HepG2 (cell line): Measurements from ENCODE around the gene CHCHD5. TPM values are rescaled to one million over a fixed set of nuclear protein-coding genes. Genes with fewer than 3 reads are reported as not detected.

Source experiments
- ATAC-seq: fragments of 200-7000 bp; cut with Tn5 transposase; 3 replicates; pipeline ENCODE4 v1.9.1; 2020; ENCODE audit warnings: mild to moderate bottlenecking, moderate library complexity
- BruUV-seq: library from RNA; stranded (reverse); fragments of 400-500 nt; replicated peaks from 2 replicates; lab custom pipeline; 2021; lab: Mats Ljungman, UMichigan
- CTCF ChIA-PET: fragments of 300-600 bp; formaldehyde crosslinking; extraction: SDS; loops from one replicate; lab custom pipeline; 2021; ENCODE audit warnings: low total read pairs, inconsistent platforms, low intra/inter-chr PET ratio; lab: Yijun Ruan, JAX
- POLR2A ChIA-PET: fragments of 350-600 bp; sonication (Branson Sonifier 250); formaldehyde crosslinking; loops from one replicate; lab custom pipeline; 2020; ENCODE audit warnings: antibody characterized with exemption, inconsistent platforms; lab: Yijun Ruan, JAX
- DNase-seq: peaks from one replicate; pipeline ENCODE4 v3.0.0-alpha.2; 2015; ENCODE audit warnings: low spot score
- FAIRE-seq: peaks from 3 replicates; lab custom pipeline; 2011; peaks lifted over from hg19 to GRCh38; lab: Jason Lieb, UNC
- H2AFZ ChIP-seq: one replicate; pipeline ENCODE4 v1.6.1; 2011; ENCODE audit warnings: low read length, inconsistent platforms
- H3K27ac ChIP-seq: fragments of 300-600 bp; 3 replicates; pipeline ENCODE4 v1.8.0; 2011; ENCODE audit warnings: mixed run types, mild to moderate bottlenecking, mixed read lengths, low read length, inconsistent platforms; ENCODE audit not compliant: insufficient read depth; ENCODE audit errors: extremely low read length
- H3K27me3 ChIP-seq, 2 experiments: fragments of 200-600 bp in 1 of 2; 2 replicates in 1 of 2; 3 replicates in 1 of 2; pipeline versions ENCODE4 v1.6.0 to v1.8.0; 2011; ENCODE audit warnings: low read length in 2 of 2, mild to moderate bottlenecking in 2 of 2, moderate library complexity in 2 of 2, inconsistent platforms in 1 of 2; ENCODE audit not compliant: insufficient read depth in 2 of 2, control insufficient read depth in 1 of 2
- H3K36me3 ChIP-seq, 2 experiments: fragments of 200-600 bp in 1 of 2; replicated peaks in 1 of 2; 2 replicates in 1 of 2; 3 replicates in 1 of 2; pipeline versions ENCODE4 v1.5.1 to v1.8.0; 2011; ENCODE audit warnings: low read length in 2 of 2, inconsistent platforms in 1 of 2; ENCODE audit not compliant: insufficient read depth in 2 of 2, control insufficient read depth in 1 of 2
- H3K4me1 ChIP-seq: 2 replicates; pipeline ENCODE4 v1.5.1; 2012; ENCODE audit warnings: low read length, inconsistent platforms; ENCODE audit not compliant: insufficient read depth
- H3K4me2 ChIP-seq: 2 replicates; pipeline ENCODE4 v1.6.0; 2011; ENCODE audit warnings: low read depth, low read length, inconsistent platforms
- H3K4me3 ChIP-seq, 3 experiments: fragments of 200-600 bp in 1 of 3; sonication (generic), shearing (Covaris generic) in 1 of 3; replicated peaks in 1 of 3; 2 replicates each; pipeline ENCODE4 v1.5.1; 2011 to 2016; ENCODE audit warnings: low read length in 3 of 3, inconsistent platforms in 2 of 3, low read depth in 2 of 3, mild to moderate bottlenecking in 2 of 3, control low read depth in 1 of 3, mixed read lengths in 1 of 3; ENCODE audit not compliant: insufficient read depth in 1 of 3
- H3K79me2 ChIP-seq: one replicate; pipeline ENCODE4 v1.6.1; 2011; ENCODE audit warnings: low read length, inconsistent platforms; ENCODE audit not compliant: insufficient read depth
- H3K9ac ChIP-seq: 2 replicates; pipeline ENCODE4 v1.6.0; 2011; ENCODE audit warnings: mild to moderate bottlenecking, low read depth, low read length, inconsistent platforms; ENCODE audit not compliant: insufficient read depth
- H3K9me3 ChIP-seq: 2 replicates; pipeline ENCODE4 v1.5.1; 2012; ENCODE audit warnings: mild to moderate bottlenecking, low read length
- H4K20me1 ChIP-seq: 2 replicates; pipeline ENCODE4 v1.6.0; 2011; ENCODE audit warnings: inconsistent platforms, mild to moderate bottlenecking, low read length, moderate library complexity; ENCODE audit not compliant: insufficient read depth
- ARNTL ChIP-seq: sonication (generic); formaldehyde crosslinking; IDR thresholded peaks from 2 replicates; pipeline ENCODE4 v1.4.0; 2020; ENCODE audit warnings: mild to moderate bottlenecking, missing genetic modification reagents
- ETV5 ChIP-seq: IDR thresholded peaks from 2 replicates; pipeline ENCODE4 v1.6.1; 2018; ENCODE audit warnings: missing biosample characterization, missing genetic modification reagents, inconsistent platforms, borderline replicate concordance
- JUN ChIP-seq: sonication (generic); formaldehyde crosslinking; IDR thresholded peaks from 2 replicates; pipeline ENCODE4 v1.4.0; 2020; ENCODE audit warnings: mild to moderate bottlenecking, missing genetic modification reagents
- NFE2L2 ChIP-seq: fragments of 150-350 bp; IDR thresholded peaks from 2 replicates; pipeline ENCODE4 v1.6.1; 2014; ENCODE audit warnings: low read length
- SSRP1 ChIP-seq: IDR thresholded peaks from 2 replicates; pipeline ENCODE4 v1.6.1; 2016; ENCODE audit warnings: control low read depth
- ZMYM3 ChIP-seq: sonication (generic); formaldehyde crosslinking; IDR thresholded peaks from 2 replicates; pipeline ENCODE4 v1.5.1; 2020; ENCODE audit warnings: mild to moderate bottlenecking, missing genetic modification reagents
- ZNF274 ChIP-seq: sonication (generic); formaldehyde crosslinking; IDR thresholded peaks from 2 replicates; pipeline ENCODE4 v1.5.1; 2020; ENCODE audit warnings: mild to moderate bottlenecking, missing genetic modification reagents
- ZNF501 ChIP-seq: sonication (generic); formaldehyde crosslinking; IDR thresholded peaks from 2 replicates; pipeline ENCODE4 v1.5.1; 2020; ENCODE audit warnings: mild to moderate bottlenecking, moderate library complexity, missing genetic modification reagents
- ZNF550 ChIP-seq: sonication (generic); formaldehyde crosslinking; IDR thresholded peaks from 2 replicates; pipeline ENCODE4 v1.4.0; 2020; ENCODE audit warnings: mild to moderate bottlenecking, missing genetic modification reagents, borderline replicate concordance
- ZNF605 ChIP-seq: sonication (generic); formaldehyde crosslinking; IDR thresholded peaks from 2 replicates; pipeline ENCODE4 v1.8.0; 2022; ENCODE audit warnings: mild to moderate bottlenecking, missing genetic modification reagents
- ZNF724P ChIP-seq: sonication (generic); formaldehyde crosslinking; IDR thresholded peaks from 2 replicates; pipeline ENCODE4 v1.8.0; 2022; ENCODE audit warnings: missing genetic modification reagents, borderline replicate concordance
- ZNF768 ChIP-seq: sonication (generic); formaldehyde crosslinking; IDR thresholded peaks from 2 replicates; pipeline ENCODE4 v1.4.0; 2020; ENCODE audit warnings: missing genetic modification reagents
- WGBS: methylation state at CpG from one replicate; pipeline ENCODE4 v1.1.6; 2017; ENCODE audit warnings: low lambda C conversion rate; 5-methylcytosine and 5-hydroxymethylcytosine counted together
- in situ Hi-C: cut with HindIII; loops from 2 replicates; pipeline ENCODE4 v1.10.0; 2017; ENCODE audit warnings: low pct_unique_long_range_greater_than_20kb; ENCODE audit not compliant: extremely low pct_ligation_motif_present
- intact Hi-C: fragments of 100-400 bp; cut with micrococcal nuclease; formaldehyde crosslinking; loops from one replicate; pipeline ENCODE4 v1.10.0; 2022; ENCODE audit not compliant: unreplicated experiment
- polyA plus RNA-seq, 8 experiments: library from polyadenylated mRNA; depleted of rRNA in 3 of 8; stranded (reverse) in 7 of 8; unstranded in 1 of 8; fragments of >200 nt; fragmentation: Illumina TruSeq in 4 of 8; extraction: Trizol in 4 of 8; gene quantifications; 2 replicates each; pipeline versions ENCODE4 v1.2.1 to v1.2.3, GENCODE V29; 2011 to 2016; ENCODE audit warnings: low read depth in 4 of 8, missing spikeins in 1 of 8, mixed read lengths in 1 of 8; ENCODE audit not compliant: insufficient read depth in 1 of 8
- total RNA-seq, 5 experiments: library from RNA; depleted of rRNA; stranded (reverse); fragments of >200 nt; fragmentation: Illumina TruSeq; extraction: Trizol; gene quantifications; 2 replicates each; pipeline ENCODE4 v1.2.3, GENCODE V29; 2016; ENCODE audit warnings: low read depth in 1 of 5

The CHCHD5 gene
- total and polyA plus RNA-seq, 2 of the 13 experiments (the other 11 are each of a cell fraction or from before 2014, with no cell fraction given): 19.0 to 23.9 TPM

GRCh38 chr2:112636605-112637288, 52.3 kb downstream of the CHCHD5 start:
- FAIRE-seq: no peak
- ATAC-seq: peak; percentile 64
- Histone ChIP-seq H3K4me1 (peaks cover 78% of the 10 kb centered on the region), H3K9me3 (no peaks in the 10 kb centered on the region), H2AFZ (no peak overlapping the region), H3K4me2 (peak overlapping the region; percentile 41), H3K27ac (no peak overlapping the region), H3K79me2 (no peaks in the 10 kb centered on the region), H3K9ac (no peak overlapping the region), H4K20me1 (no peaks in the 10 kb centered on the region), H3K27me3 (peaks cover 3 to 33% of the 10 kb centered on the region in 2 experiments; a peak in 4 of 5 replicates), H3K4me3 (no peak overlapping the region), H3K36me3 (no peaks in the 10 kb centered on the region)
- TF ChIP-seq ZNF501 (CRISPR knock-in tag) (0 out of 2 replicates have a peak, but pooled peaks have one; percentile 23), ZNF274 (no peak), ZNF768 (peak; percentile 52; the same call in 1 of the 2 replicates), ZNF724P (CRISPR knock-in tag) (peak; percentile 50; the same call in 1 of the 2 replicates), ETV5 (CRISPR knock-in tag) (no peak), NFE2L2 (no peak), ARNTL (CRISPR knock-in tag) (no peak), ZNF550 (0 out of 2 replicates have a peak, but pooled peaks have one; percentile 25), SSRP1 (CRISPR knock-in tag) (no peak), ZMYM3 (CRISPR knock-in tag) (0 out of 2 replicates have a peak, but pooled peaks have one; percentile 32), JUN (CRISPR knock-in tag) (no peak), ZNF605 (CRISPR knock-in tag) (0 out of 2 replicates have a peak, but pooled peaks have one; percentile 25)
- intact Hi-C loops: no loop called here
- WGBS: 56% methylated on average over 7 of the region's 7 CpGs
- ChIA-PET POLR2A (interaction anchor here (1.9 to 8.5 kb wide), 2 partner anchors 8 to 90 kb away, joined by 5 to 94 read pairs; partner anchors contain the start of gene SLC20A1), CTCF (no interaction called here)
- in situ Hi-C loops: no loop called here
- no peak for DNase-seq
- no TSS peak for BruUV-seq
